GM23338 (cell line): ENCODE measurements around the gene PILRB. TPM values are rescaled to one million over a fixed set of nuclear protein-coding genes. Genes with fewer than 3 reads are reported as not detected.
"Not testable (repeated sequence)": the region's sequence is repeated elsewhere in the genome, so short reads cannot be mapped to it uniquely, and the experiment has no call there.

ENCODE experiments used
- ATAC-seq: fragments of 200-7000 bp; cut with Tn5 transposase; 3 replicates; pipeline ENCODE4 v1.9.1; 2020
- DNase-seq: peaks from one replicate; pipeline ENCODE4 v3.0.0-alpha.2; 2015; ENCODE audit warnings: low spot score
- H2AFZ ChIP-seq: fragments of 200-600 bp; sonication (generic); 2 replicates; pipeline ENCODE4 v1.8.0; 2016; ENCODE audit warnings: antibody characterized with exemption, mild to moderate bottlenecking, moderate library complexity
- H3F3A ChIP-seq: fragments of 200-600 bp; sonication (generic); replicated peaks from 2 replicates; pipeline ENCODE4 v1.8.0; 2017; ENCODE audit warnings: antibody characterized with exemption, mixed run types, low read depth
- H3K27ac ChIP-seq: fragments of 200-600 bp; sonication (generic); 2 replicates; pipeline ENCODE4 v1.6.1; 2016; ENCODE audit warnings: low read depth
- H3K27me3 ChIP-seq: fragments of 200-600 bp; sonication (generic); 2 replicates; pipeline ENCODE4 v1.8.0; 2016; ENCODE audit warnings: mild to moderate bottlenecking, mixed run types, moderate library complexity; ENCODE audit not compliant: insufficient read depth
- H3K36me3 ChIP-seq: fragments of 200-600 bp; sonication (generic); 2 replicates; pipeline ENCODE4 v1.8.0; 2016; ENCODE audit warnings: mild to moderate bottlenecking; ENCODE audit not compliant: insufficient read depth
- H3K4me1 ChIP-seq: fragments of 200-600 bp; sonication (generic); 2 replicates; pipeline ENCODE4 v1.8.0; 2016; ENCODE audit warnings: mild to moderate bottlenecking, moderate library complexity; ENCODE audit not compliant: insufficient read depth
- H3K4me2 ChIP-seq: fragments of 200-600 bp; sonication (generic); 2 replicates; pipeline ENCODE4 v1.7.1; 2017; ENCODE audit warnings: mixed run types
- H3K4me3 ChIP-seq: fragments of 200-600 bp; sonication (generic); 2 replicates; pipeline ENCODE4 v1.6.1; 2016; ENCODE audit warnings: mixed run types
- H3K79me2 ChIP-seq: fragments of 200-600 bp; sonication (generic); replicated peaks from 2 replicates; pipeline ENCODE4 v1.8.0; 2017; ENCODE audit warnings: mild to moderate bottlenecking; ENCODE audit not compliant: insufficient read depth
- H3K9me2 ChIP-seq: fragments of 200-600 bp; sonication (generic); 2 replicates; pipeline ENCODE4 v1.8.0; 2017; ENCODE audit not compliant: insufficient read depth
- H4K20me1 ChIP-seq: fragments of 200-600 bp; sonication (generic); replicated peaks from 2 replicates; pipeline ENCODE4 v1.8.0; 2017; ENCODE audit warnings: mild to moderate bottlenecking; ENCODE audit not compliant: insufficient read depth
- H3K27ac Mint-ChIP-seq: 2 replicates; pipeline ENCODE4 v1.8.0; 2020; ENCODE audit warnings: inconsistent platforms, mild to moderate bottlenecking, moderate library complexity, mixed read lengths
- H3K27me3 Mint-ChIP-seq: 3 replicates; pipeline ENCODE4 v1.8.0; 2022; ENCODE audit warnings: low read depth, mild to moderate bottlenecking, moderate library complexity, mixed read lengths, inconsistent platforms; ENCODE audit not compliant: insufficient read depth, poor library complexity
- H3K36me3 Mint-ChIP-seq: 3 replicates; pipeline ENCODE4 v1.8.0; 2021; ENCODE audit warnings: low read depth, mild to moderate bottlenecking, inconsistent platforms, moderate library complexity, mixed read lengths
- H3K4me1 Mint-ChIP-seq: 3 replicates; pipeline ENCODE4 v1.8.0; 2020; ENCODE audit warnings: mild to moderate bottlenecking, inconsistent platforms, mixed read lengths
- H3K4me3 Mint-ChIP-seq: 3 replicates; pipeline ENCODE4 v1.8.0; 2021; ENCODE audit warnings: moderate library complexity, mild to moderate bottlenecking, inconsistent platforms, mixed read lengths
- H3K9me3 Mint-ChIP-seq: 3 replicates; pipeline ENCODE4 v1.8.0; 2020; ENCODE audit warnings: moderate library complexity, mild to moderate bottlenecking, inconsistent platforms, mixed read lengths
- CREB1 ChIP-seq: fragments of 250-450 bp; sonication (Bioruptor Pico); IDR thresholded peaks from 2 replicates; pipeline ENCODE4 v1.5.0; 2020; ENCODE audit warnings: low read depth, mild to moderate bottlenecking, moderate library complexity
- POLR2AphosphoS5 ChIP-seq: IDR thresholded peaks from 2 replicates; pipeline ENCODE4 v1.6.1; 2016; ENCODE audit warnings: antibody characterized with exemption, low read depth
- polyA plus RNA-seq: library from polyadenylated mRNA; unstranded; fragments of >200 nt; fragmentation: Nextera tagmentation; extraction: Ambion mirVana; gene quantifications from 2 replicates; pipeline ENCODE4 v1.2.1, GENCODE V29; 2016
- total RNA-seq: library from RNA; depleted of rRNA; stranded (reverse); fragments of >200 nt; shearing (Covaris generic); gene quantifications from 2 replicates; pipeline ENCODE4 v1.2.3, GENCODE V29; 2014

Gene PILRB
- total and polyA plus RNA-seq, 2 experiments from 2014 or later = 25.3 to 43.0 TPM

GRCh38 chr7:100326914-100327313 is 31.0 kb upstream of the PILRB start:
- H3K36me3 ChIP-seq, H3K9me3 Mint-ChIP-seq, DNase-seq, H3K4me1 Mint-ChIP-seq, H3K27ac ChIP-seq, H3K79me2 ChIP-seq, H3K9me2 ChIP-seq, H4K20me1 ChIP-seq, H3F3A ChIP-seq, H3K4me1 ChIP-seq, ATAC-seq, H3K27ac Mint-ChIP-seq, H3K27me3 ChIP-seq, H3K4me3 ChIP-seq, H3K27me3 Mint-ChIP-seq, H2AFZ ChIP-seq, H3K4me3 Mint-ChIP-seq, H3K4me2 ChIP-seq: not testable (repeated sequence)
- H3K36me3 Mint-ChIP-seq = peaks cover 46% of the 10 kb centered on the region

GRCh38 chr7:100335566-100336466 is 22.1 kb upstream of the PILRB start:
- ATAC-seq (peak; percentile 97), DNase-seq (peak; percentile 91)
- peak overlapping the region; percentile 96 for H3K4me3 Mint-ChIP-seq
- Histone ChIP-seq H3K79me2 (peaks cover 34% of the 10 kb centered on the region), H3K36me3 (peaks cover 12% of the 10 kb centered on the region), H3K4me2 (peak overlapping the region; percentile 72), H3K4me3 (peak overlapping the region; percentile 73), H3K27ac (peak overlapping the region; percentile 95)
- not testable (repeated sequence) for H3K27me3 ChIP-seq, H3K9me3 Mint-ChIP-seq, H2AFZ ChIP-seq, H3K27me3 Mint-ChIP-seq, H4K20me1 ChIP-seq, H3K4me1 ChIP-seq, H3K9me2 ChIP-seq, H3K4me1 Mint-ChIP-seq, H3F3A ChIP-seq
- H3K27ac Mint-ChIP-seq = peak overlapping the region; percentile 97
- TF ChIP-seq POLR2AphosphoS5 (peak; percentile 99), CREB1 (peak; percentile 89)
- peaks cover 32% of the 10 kb centered on the region for H3K36me3 Mint-ChIP-seq

GRCh38 chr7:100338083-100338696 is 19.7 kb upstream of the PILRB start:
- not testable (repeated sequence) for H3K4me3 ChIP-seq, H3K27me3 ChIP-seq, H4K20me1 ChIP-seq, DNase-seq, H3K27ac Mint-ChIP-seq, H2AFZ ChIP-seq, H3F3A ChIP-seq, H3K4me1 Mint-ChIP-seq, H3K9me2 ChIP-seq, H3K9me3 Mint-ChIP-seq, H3K27me3 Mint-ChIP-seq, H3K4me1 ChIP-seq, H3K27ac ChIP-seq, H3K4me3 Mint-ChIP-seq, H3K4me2 ChIP-seq, ATAC-seq
- Histone ChIP-seq H3K79me2 (peaks cover 34% of the 10 kb centered on the region), H3K36me3 (peaks cover 12% of the 10 kb centered on the region)
- peaks cover 50% of the 10 kb centered on the region for H3K36me3 Mint-ChIP-seq

GRCh38 chr7:100341286-100341685 is 16.6 kb upstream of the PILRB start:
- H3K4me2 ChIP-seq, H3K4me3 ChIP-seq, DNase-seq, H3K27me3 Mint-ChIP-seq, H2AFZ ChIP-seq, H3K9me2 ChIP-seq, H3K4me1 Mint-ChIP-seq, H3K27ac ChIP-seq, H3K27me3 ChIP-seq, ATAC-seq, H3K4me3 Mint-ChIP-seq, H3K4me1 ChIP-seq, H3F3A ChIP-seq, H4K20me1 ChIP-seq, H3K27ac Mint-ChIP-seq, H3K9me3 Mint-ChIP-seq: not testable (repeated sequence)
- peaks cover 68% of the 10 kb centered on the region for H3K36me3 Mint-ChIP-seq
- H3K36me3 ChIP-seq = peaks cover 15% of the 10 kb centered on the region
- H3K79me2 ChIP-seq = peaks cover 26% of the 10 kb centered on the region
